Activated T-helper 1 cell treated with anti-CD3 and anti-CD28 coated beads, Interleukin-2, amount 50 U/mL, for 16 hours (primary cell): ENCODE data around the gene MLPH.
"Not testable (repeated sequence)": the region's sequence is repeated elsewhere in the genome, so short reads cannot be mapped to it uniquely, and the experiment has no call there.

Experiments
- DNase-seq, 2 donors: peaks; one replicate each; pipeline ENCODE4 v3.0.0-alpha.2; 2020; ENCODE audit warnings: low read depth in 1 of 2, low spot score in 1 of 2

The MLPH gene

DNA sequence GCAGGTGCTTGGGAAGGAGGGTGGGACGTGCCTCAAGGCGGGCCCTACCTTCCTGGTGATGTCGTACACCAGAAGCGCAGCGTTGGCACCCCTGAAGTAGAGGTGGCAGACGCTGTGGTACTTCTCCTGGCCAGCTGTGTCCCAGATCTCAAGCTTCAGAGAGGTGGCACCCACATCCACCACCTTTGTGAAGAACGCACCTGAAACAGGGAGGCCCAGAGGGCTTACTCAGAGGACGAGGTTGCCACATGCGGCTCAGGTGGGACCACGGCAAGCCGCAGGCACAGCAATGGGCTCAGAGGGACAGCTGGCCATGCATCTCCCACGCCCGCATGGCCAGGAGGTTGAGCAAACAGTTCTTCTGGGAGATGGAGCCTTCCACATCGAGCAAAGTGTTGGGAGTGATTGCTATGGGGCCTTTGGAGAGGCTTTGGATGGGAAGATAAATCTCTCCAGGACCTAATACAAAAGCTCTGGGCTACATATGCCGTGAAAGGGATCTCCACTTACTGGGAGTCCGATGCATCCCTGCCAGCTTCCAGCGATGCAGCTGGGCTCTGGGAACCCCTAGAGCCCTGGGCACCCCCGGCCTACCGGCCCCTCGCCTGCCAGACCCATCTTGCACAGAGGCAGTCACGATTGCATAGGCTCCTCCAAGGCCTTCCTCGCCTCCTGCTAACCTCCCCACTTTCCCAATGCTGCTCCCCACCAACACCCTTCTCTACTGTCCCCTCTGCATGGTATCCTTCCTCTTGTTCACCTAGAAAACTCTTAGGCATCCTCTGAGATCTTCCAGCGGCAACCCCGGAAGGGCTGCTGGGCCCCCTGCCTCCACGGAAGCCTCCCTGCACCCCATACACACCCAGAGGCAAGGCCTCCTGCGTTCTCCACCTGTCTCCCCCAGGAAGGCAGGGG, 91.2 kb downstream of the MLPH start:
- no peak for DNase-seq

DNA sequence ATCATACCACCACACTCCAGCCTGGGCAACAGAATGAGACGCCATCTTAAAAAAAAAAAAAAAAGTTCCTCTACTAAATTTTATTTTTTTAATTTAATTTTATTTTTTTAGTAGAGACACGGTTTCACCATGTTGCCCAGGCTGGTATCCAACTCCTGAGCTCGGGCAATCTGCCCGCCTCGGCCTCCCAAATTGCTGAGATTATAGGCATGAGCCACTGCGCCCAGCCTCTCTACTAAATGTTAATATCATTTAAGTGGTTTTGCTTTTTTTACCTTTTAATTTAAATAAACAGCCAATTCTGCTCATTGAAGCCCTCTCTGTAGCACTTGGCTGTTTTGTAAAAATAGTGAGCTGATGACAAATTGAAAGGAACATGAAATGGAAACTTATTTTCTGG, 94.3 kb downstream of the MLPH start:
- DNase-seq = no peak

DNA sequence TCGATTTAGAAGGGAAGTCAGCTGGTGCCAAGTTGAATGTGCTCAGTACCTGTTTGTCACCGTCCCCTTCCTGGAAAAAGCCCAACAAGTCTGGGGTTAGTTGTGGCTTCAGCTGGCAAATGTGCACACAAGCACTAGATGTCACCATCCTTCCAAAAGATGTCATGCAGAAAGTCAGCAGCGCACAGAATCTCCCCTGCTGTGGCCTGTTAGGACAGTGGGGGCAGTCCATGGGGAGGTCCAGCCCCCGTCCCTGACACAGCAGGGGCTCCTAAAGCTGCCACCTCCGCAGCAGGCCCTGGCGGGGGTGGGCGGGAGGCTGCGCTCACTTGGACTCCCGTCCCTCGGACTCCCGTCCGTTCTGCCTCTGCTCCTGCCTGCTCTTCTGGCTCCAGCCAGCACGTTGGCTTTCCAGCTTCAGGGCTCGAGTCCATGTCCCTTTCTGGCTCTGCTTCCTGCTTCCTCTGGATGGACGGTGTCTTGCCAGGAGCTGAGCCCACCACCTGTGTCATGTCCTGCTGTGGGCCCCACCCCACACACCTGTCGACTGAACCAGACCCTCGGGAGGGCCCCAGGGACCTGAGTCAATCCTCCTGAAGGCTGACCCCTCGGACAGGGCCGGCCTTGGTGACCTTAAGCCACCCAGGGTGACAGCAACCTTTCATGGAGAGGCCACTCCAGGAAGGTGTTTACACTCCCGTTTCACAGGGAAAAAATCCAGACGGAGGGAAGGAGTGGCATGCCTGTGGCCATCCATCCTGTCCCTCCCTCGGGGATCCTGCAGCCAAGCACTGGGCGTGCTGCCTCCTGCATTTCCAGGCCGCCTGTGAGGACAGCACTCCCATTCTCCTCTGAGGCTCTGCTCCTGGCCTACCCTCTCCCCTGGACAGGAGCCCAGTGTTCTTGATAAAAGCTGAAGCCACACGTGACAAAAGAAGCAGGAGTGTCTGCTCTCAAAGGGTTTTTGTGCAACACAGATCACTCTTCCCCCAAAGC, 95.0 kb downstream of the MLPH start:
- DNase-seq = no peak

DNA sequence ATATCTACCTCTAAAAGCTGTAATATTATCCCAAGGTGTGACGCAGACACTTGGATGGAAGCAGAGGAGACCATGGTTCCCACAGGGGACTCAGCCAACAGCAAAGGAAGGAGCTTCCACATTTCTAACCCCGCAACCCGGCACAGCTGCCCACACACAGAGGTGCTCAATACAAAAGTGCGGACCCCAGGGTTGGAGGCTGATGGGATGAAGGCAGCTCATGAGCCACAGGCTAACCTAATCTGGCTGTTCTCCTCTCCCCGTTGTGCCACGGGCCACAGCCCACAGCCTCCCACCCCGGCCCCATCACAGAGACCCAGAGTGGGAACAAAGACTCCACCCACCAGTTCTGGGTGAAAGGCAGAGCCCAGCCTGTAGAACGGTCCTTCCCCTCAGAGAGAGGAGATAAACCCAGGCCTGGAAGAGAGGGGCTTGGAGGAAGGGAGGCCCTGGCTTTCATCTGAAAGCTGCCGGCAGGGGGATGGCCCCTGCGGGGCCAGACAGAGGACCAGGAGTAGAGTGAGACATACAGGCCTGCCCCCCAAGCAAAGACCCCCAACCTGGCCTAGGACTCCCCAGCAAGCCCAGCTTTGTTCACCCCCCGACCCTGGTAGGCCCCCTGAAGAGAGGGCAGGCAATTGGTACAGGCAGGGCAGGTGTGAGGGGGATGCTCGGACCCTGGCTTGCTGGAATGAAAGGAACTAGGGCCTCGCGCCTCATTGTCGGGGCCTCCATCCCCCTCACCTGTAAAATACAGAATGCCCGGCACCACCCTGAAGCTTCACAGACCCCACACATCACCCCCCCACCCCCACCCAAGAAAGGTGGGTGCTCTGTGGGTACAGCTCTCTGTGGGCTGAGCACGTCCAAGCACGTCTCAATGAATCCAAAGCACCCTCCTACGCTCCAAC, 96.6 kb downstream of the MLPH start:
- no peak for DNase-seq

DNA sequence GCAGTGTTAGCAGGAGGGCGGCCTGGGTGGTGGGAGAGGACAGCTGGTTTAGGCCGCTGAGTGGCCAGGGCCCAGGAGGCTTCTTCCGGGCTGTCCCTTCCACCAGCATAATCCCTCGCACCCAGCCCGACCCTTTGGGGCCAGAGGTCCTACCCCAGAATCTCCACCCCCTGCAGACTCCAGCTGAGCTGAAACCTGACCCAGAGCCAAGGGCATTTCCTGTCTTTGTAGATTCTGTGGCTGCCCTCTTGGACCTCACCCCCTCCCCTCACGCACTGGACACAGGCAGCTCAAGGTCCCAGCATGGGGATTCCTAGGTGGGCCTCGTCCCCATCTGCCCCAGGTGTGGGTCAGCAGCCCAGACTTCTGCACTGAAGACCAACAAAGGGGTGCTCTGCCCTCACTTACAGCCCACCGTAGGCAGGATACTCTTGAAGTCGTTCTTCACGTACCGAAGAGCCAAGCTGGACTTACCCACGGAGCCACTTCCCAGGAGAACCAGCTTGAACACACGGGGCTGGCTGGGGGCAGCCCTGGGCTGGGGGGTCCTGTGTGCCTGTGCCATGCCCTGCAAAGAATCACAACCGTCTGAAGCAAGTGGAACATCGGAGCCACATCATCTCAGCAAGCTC, 98.7 kb downstream of the MLPH start:
- no peak for DNase-seq

DNA sequence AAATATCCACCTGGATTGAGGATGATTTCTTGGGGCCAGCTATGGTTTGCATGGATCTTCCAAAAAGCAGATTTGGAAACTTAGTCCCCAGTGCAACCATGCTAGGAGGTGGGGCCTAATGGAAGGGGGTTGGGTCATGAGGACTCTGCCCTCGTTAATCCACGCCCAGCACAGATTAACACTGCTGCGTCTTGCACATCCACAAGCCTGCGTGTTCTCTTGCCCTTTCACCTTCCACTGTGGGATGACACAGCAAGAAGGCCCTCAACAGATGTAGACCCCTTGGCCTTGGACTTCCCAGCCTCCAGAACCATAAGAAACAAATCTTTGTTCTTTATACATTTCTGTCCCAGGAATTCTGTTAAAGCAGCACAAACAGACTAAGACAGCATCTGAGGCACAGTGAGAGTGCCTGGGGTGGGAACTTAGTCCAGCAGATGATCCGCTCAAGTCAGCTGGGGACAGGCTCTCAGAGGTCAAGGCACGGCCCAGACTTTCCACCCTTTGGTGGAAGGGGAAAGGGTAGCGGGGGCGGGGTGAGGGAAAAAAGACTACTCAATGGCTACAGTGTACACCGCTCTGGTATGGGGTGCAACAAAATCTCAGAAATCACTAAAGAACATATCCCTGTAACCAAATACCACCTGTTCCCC, 101.1 kb downstream of the MLPH start:
- no peak for DNase-seq

DNA sequence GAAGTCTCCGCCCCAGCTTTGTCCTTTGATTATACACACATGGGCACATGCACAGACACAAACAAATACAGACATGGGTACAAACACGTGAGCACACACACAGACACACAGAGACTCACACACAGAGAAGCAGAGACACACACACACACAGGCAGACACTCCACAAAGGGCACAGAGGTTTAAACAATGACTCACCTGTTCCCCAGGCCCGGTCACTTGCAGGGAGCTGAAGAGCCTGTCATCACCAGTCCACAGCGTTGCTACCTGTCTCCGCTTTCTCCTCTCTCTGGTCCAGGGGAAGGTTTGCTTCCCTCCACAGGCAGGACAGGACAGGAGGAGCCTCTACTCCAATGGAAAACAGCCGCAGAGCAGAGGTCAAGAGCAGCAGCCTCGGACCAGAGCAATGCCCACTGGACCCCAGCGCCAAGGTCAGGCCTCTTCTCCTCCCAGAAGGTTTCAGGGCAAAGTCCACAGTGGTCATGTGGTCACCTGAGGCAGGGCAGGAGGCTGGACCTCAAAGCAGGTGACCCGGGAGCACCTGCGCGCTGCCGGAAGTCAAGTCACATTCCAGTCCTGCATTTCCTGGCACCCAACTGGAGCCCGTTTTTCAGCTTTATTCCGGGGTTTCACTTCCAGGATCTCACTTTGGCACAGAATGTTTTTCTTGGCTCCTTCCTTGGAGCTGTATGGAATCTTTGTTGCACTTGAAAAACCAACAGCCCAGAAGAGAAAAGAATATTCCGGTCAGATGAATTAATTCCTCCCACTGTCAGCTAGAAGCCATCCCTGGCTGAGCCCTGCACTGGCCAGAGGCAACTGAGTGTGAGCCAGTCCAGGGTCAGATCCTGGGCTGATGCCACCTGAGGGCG, 103.5 kb downstream of the MLPH start, which contains the start of gene RAB17:
Gene RAB17, minus strand, starts transcription at position 463 of the 869 bp plus-strand sequence. CDS start 4,580 bp downstream, outside the sequence.
- DNase-seq = no peak

DNA sequence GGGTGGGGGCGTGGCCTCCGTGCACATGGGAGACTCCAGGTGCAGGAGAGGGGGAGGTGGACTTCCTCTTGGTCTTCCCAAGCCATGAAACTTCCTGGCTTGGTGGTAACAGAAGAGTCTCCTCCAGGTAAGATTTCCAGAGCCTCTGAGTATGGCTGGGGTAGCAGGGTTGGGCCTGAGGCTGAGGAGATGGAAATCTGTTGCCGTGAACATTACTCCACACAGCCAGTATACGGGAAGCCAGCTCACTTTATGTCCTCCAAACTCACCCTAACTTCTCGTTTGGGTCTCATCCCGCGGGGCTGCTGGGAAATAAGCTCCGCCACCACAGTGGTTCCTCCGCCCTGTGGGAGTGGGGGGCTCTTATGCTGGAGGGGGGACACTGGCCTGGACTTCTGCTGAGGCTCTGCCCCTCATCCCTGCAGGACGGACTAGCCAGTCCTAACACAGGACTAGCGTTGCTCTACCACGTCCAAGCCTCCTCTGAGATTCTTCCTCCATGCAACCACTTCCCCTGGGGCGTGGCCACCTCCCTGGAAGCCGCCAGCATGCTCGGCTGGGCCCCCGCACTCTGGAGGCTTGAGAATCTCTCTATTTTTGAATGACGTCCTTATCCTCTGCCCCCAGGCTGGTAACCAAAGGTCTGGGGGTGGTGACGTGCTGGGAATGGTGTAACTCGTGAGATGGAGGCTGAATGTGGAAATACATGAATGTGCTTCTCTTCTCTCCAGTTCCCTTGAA, 104.3 kb downstream of the MLPH start:
- no peak for DNase-seq

DNA sequence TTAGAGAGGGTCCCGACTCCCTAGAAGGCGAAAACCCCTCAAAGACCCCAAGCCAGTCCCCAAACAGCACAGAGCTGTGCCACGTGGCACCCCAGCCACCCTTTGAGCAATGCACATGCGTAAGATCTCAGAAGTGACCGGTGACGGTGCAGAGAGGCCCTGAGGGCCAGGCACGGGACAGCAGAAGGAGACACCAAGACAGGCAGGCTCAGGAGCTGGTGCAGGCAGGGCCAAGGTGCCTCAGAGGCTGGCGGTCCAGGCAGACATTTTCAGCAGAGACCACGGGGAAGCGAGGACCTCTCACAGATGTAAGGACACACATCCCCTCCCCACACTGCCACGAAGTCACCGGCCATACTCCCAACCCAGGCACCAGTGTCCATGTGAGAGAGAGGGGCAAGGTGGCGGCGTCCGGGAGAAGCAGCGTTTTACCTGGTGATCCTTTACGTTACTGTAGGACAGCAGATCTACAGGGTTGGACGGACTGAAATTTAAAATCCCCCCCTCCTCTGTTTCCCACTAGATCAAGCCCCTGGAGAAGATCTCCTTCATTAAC, 105.5 kb downstream of the MLPH start:
- no peak for DNase-seq

DNA sequence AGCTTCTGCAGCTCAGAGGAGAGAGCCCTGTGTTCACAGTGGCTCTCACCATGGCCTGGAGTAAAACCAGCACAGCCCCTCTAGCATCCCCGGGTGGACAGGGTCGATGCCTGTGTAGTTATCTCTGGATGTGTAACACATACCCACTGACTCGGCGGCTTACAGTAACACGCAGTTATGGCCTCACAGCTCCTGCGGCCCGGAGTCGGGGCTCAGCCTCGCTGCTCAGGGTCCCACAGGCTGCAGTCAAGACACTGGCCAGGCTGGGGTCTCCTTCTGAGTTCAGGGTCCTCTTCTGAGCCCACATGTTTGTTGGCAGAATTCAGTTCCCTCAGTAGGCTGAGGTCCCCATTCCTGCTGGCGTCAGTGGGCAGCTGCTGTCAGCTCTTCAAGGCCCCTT, 106.0 kb downstream of the MLPH start:
- no peak for DNase-seq

DNA sequence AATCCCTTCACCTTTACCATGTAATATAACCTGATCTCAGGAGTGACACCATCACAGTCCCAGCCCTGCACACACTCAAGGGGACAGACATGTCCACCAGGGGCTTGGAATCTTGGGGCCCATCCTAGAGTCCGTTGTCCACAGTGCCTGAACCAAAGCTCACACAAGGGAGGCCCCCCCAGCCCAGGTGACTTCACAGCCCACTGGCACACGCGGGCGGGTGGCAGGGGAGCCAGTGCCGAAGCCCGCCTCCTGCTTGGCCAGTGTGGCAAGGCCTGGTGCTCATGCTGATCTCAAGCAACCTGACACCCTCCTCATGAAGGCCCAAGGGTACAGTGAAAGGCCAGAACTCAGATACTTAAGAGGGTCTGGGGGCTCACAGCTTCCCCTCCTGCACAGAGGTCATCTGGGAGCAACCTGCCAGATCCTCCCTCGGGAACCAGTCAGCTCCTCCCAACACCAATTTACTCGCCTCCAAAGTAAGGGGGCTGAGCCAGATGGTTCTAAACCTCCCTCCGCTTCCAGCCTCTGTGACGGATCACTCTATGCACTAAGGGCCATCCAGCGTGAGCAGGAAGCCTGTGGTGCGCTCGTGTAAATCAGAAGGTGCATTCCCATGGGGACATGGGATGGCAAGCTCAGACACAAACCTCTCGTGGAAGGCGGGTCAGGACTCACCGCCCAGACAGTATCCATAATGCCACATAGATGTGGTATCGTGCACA, 106.7 kb downstream of the MLPH start:
- DNase-seq = no peak

DNA sequence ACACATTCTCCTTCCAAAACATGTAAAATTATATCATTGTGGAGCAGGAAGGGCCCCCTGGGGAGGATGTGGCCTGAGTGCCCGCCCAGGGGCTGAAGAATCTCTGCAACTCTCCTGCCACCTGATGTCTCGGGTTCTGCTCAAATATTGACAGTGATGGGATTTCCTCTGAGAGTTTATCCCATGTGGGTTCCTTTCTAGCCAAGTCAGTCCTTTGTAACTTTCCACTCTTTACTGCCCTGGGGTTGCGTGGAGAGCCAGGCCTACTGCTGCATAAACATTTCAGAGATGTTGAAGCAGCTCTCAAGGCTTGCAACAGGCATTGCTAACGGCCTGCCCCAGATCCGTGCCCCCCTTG, 107.4 kb downstream of the MLPH start:
- DNase-seq = no peak

DNA sequence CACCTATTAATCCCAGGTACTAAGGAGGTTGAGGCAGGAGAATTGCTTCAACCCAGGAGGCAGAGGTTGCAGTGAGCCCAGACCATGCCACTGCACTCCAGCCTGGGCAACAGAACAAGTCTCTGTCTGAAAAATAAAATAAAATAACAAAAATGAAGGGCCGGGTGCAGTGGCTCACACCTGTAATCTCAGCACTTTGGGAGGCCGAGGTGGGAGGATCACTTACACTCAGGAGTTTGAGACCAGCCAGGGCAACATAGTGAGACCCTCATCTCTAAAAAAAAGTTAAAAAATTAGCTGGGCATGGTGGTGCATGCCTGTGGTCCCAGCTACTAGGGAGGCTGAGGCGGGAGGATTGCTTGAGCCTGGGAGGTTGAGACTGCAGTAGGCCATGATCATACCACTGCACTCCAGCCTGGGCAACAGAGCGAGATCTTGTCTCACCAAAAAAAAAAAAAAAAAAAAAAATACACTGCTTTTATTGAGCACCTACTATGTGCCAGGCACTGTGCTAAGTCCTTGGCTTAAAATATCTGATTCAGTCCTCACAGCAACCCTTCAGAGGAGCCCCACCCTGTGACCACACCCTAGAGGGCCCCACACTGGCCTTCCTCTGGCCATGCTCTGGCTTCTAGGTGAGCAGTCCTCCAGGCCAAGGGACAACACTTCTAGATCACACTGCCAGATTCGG, 108.9 kb downstream of the MLPH start:
- DNase-seq = not testable (repeated sequence)

DNA sequence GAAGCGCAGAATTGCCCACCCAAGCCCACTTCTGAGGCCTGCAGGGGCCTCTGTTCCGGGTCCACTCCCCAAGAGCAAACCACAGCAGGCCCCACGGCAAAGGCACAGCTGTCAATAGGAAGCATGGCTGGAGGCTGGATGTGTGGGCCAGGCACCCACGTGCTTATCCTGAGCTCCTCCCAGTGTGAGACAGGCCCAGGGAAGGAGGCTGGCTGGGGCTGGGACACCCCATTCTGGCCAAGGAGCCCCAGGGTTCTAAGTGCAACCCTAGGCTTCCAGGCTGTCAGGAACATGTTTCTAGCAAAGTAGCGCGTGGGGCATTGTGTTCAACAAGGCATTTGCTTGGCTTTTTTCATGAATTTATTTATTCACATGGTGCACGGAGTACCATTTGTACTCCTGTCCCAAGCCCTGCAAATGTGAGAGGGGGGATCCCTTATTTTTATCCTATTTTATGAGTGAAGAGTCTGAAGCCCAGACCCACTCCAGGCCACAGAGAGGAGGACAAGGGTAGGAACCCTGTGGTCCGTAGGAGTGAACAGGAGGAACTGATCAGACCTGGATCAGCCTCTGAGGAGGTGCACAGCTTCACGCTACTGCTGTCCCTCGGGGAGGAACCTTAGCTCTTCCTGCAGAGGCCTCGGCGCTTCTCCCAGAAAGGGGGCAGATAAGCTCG, 109.6 kb downstream of the MLPH start:
- DNase-seq = no peak

DNA sequence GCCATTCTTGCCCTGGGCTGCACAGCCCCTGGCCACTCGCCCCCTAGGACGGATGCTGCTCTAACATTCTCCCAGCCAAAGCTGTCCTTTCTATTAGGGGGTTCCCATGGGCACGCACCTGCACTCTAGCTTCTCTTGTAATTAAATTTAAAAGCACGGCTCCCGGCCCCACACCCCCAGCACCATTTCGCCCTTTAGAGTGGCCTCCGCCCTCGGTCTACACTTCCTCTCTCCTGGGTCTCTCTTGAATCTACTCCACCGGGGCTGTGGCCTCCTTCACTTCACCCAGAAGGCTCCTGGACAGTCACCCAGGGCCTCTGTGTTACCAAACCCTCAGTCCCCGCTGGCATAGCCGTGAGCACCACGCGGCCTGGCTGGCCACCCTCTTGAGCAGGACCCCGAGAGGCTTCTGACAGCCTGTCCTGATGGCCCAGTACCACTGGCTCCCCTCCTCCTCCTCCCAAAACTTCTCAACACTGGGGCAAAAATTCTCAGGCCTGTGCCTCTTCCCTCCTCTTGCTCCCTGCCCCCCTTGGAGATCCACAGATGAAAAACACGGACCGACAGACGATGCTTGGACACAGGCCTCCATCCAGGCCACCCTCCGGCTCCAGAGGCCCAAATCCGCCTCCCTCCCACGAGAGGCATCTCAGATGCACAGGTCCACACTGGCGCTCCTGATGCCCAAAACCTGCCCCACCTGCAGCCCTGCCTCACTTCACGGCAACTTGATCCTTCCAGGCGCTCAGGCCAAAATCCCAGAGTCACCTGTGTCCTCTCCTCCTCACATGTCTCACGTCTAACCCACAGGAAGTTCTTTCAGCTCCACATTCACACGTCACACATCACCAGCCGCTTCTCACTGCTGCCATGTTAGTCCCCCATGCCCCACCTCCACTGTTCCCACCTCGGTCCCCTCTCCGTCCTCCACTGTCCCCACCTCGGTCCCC, 110.4 kb downstream of the MLPH start:
- DNase-seq = no peak
